OCI-M1 (cell line): ENCODE data around the gene DRICH1.
A peak's percentile ranks its signal among the peaks of the same experiment; 100 is the strongest.
"Not testable (repeated sequence)": the region's sequence is repeated elsewhere in the genome, so short reads cannot be mapped to it uniquely, and the experiment has no call there.

Experiments
- DNase-seq: peaks from one replicate; lab custom pipeline; 2025; lab: John Stamatoyannopoulos, UW

Gene DRICH1

DNA sequence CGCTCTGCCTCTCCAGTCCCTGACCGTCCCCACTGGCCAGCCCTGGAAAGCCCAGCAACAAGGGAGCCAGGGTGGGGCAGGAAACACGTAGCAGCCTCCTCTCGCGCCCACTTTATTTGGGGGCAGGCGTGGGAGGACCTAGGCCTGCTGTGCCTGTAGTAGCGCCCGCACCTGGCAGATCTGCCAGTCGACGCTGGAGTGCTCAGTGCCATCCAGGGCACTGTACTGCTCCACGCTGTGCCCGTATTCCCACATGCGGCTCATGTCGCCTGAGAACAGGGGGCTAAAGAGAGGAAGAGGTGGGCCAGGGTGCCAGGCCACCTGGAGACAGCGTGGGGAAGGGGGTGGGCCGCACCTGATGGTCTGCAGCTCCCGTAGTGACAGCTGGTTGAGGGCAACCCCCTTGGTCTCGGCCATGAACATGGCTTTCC, 17.0 kb upstream of the DRICH1 start:
- DNase-seq = no peak

DNA sequence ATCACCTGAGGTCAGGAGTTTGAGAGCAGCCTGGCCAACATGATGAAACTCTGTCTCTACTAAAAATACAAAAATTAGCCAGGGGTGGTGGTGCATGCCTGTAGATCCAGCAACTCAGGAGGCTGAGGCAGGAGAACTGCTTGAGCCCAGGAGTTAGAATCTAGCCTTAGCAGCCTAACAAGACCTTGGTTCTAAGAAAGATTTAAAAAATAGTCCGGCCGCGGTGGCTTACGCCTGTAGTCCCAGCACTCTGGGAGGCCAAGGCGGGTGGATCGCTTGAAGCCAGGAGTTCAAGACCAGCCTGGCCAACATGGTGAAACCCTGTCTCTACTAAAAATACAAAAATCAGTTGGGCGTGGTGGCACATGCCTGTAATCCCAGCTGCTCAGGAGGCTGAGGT, 14.4 kb upstream of the DRICH1 start:
- not testable (repeated sequence) for DNase-seq

DNA sequence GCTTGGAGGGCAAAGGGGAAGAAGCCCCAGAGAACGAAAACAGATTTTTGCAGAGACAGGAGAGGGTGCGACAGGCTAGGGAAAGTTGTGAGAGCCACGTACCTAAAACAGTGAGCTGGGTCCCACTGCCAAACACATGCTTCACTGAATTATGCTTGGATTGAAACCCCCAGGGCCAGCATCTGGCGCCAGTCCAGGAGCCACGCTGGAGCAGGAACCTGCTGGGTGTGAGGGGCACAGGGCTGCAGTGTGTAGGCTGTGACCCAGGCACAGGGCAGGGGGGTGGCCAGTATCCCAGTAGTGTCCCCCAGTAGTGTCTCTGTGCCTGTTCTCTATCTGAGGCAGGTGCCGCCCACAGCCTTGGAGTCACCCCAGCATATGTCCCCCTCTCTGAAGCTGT, 8.1 kb upstream of the DRICH1 start:
- not testable (repeated sequence) for DNase-seq

DNA sequence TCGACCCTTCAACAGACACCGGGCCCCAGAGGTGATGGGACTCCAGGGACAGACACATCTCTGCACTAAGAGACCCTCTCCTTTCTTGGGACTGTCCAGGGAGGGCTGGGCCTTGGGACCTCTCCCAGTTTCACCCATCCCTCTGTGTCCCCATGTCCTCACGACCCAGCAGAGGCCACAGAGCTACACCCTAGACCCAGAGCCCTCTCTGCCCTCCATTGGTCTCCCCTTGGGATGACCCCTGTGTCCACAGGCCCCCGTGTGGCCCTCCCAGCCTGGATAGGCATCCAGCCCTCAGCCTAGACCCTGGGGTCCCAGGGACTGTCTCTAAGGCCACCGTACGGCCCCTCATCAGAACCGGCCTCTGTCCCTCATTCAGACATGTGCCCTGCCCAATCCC, 7.5 kb upstream of the DRICH1 start:
- no peak for DNase-seq

DNA sequence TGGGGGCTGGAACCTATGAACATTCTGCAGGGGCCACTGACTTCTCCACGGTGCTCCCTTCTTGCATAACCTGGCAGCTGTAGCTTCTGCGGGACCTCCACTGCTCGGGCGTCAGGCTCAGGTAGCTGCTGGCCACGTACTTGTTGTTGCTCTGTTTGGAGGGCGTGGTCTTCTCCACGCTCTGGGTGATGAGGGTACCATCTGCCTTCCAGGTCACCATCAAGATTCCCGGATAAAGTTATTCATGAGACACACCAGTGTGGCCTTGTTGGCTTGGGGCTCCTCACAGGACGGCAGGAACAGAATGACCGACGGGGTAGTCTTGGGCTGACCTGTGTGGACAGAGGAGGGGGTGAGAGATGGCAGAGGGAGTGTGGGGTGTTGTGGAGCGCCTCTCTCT, 6.5 kb upstream of the DRICH1 start:
- no peak for DNase-seq

DNA sequence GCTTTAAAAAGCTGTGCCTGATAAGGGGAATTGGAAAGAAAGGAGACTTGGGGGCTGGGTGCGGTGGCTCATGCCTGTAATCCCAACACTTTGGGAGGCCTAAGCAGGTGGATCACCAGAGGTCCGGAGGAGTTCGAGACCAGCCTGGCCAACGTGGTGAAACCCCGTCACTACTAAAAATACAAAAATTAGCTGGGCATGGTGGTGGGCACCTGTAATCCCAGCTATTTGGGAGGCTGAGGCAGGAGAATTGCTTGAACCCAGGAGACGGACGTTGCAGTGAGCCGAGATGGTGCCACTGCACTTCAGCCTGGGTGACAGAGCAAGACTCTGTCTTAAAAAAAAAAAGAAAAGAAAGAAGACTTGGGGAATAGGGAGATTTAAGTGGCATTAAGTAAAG, 3.2 kb upstream of the DRICH1 start:
- not testable (repeated sequence) for DNase-seq

DNA sequence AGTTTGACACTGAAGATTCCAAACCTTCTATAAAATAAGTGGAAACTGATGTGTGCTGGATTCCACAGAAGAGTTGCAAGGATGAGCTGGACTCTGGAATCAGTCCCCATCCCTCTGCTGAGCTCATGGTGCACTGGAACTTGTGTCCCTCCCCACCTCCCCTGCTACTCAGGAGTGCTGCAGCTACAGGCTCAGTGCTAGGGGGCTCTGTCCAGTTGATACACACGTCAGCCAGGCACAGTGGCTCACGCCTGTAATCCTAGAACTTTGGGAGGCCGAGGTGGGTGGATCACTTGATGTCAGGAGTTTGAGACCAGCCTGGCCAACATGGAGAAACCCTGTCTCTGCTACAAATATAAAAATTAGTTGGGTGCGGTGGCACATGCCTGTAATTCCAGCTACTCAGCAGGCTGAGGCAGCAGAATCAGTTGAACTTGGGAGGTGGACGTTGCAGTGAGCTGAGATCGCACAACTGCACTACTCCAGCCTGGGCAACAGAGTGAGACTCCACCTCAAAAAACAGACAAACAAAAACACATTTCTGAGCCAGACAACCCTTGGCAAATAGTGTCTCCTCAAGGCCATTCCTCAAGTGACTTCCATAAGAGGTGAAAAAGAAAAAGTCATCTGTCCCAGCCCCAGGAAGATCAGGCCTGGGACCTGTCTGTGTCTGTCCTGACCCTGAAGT, 3.9 kb downstream of the DRICH1 start:
- not testable (repeated sequence) for DNase-seq

DNA sequence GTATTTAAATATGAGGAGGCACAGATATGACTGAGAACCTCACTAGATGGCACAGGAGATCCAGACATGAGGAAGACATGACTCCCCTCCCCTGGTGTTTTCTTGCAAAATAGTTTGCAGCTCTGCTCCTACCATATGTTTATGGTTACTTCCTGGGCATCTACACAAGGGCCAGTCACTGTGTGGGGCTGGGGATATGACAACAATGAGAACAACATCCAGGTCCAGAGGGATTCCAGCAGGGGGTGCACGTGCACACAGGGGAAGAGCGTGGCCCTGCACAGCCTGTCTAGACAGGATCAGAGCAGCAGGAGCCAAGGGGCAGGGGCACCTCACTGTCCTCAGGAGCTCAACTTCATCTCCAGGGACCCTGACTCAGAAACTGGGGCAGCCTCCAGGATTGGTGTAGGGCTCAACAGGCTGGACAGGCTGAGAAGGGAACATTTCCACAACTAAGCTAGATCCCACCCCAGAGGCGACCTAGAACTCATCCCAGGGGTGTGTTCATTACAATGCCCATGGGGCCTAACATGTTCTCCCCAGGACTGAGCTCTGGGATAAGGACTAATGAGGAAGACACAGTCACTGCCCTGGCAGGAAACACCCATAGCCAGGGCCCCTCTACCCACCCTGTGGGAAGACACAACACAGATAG, 4.6 kb downstream of the DRICH1 start:
- DNase-seq = peak; percentile 70

DNA sequence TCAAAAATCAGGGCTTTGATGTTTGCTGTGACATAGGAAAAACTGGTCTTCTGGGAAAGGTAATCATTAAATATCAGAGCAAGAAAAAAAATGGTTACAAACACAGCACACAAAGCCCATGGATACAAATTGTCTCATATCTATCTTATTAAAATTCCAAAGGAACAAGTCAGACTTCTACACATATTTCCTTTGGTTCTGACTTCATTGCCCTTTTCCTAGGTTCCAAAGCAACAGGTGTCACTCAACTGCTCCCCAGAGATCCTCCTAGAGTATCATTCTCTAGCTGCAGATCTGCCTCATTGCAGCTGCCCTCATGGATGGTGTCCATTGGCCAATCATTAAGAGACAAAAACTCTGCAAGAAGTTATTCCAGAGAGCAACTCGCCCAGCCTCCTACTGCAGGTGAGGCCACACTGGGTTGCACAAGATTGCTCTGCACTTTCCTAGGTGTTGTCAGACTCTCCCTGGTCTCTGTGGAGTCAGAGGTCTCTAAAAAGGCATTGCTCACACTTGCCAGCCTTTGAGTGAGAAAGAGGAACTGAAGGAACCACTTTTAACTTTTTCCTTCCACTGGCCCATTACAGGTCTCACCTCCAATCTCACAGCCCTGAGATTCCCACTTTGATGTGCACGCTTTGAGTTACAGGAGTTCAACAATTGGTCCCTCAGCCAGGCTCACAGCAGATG, 5.7 kb downstream of the DRICH1 start:
- DNase-seq = no peak

DNA sequence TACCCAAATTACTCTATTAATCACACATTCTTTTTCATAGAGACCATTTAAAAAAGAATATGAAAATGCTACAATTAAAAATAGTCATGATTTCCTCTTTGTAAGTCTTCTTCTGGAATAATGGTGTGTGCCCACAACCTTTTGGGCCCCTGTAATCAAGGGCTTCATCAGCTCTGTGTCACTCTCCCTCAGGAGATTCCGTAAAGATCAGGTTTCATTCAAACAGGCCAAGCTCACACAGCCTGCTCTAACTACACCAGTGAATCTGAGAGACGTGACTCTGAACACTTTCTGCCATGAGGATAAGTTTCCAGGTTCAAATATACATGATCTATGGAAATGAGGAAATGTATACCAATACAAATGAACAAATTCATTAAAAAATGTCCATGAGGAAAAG, 9.5 kb downstream of the DRICH1 start:
- DNase-seq = no peak

DNA sequence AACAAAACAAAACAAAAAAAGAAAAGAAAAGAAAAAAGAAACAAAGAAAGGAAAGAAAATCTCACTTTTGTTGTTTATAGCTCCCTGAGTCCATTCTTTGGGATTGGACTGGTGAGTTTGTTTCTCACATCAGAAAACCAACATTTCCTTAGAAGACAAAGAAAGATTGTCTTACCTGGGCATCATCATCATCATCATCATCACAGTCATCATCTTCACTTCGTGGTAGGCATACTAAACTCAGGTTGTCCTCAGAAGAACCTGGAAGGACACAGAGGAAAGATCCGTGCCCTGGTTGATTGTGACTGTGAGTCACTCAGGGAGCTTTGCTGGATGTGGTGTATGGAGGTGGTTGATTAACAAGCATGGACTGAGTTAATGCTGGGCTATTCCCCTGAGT, 10.2 kb downstream of the DRICH1 start:
- DNase-seq = not testable (repeated sequence)

DNA sequence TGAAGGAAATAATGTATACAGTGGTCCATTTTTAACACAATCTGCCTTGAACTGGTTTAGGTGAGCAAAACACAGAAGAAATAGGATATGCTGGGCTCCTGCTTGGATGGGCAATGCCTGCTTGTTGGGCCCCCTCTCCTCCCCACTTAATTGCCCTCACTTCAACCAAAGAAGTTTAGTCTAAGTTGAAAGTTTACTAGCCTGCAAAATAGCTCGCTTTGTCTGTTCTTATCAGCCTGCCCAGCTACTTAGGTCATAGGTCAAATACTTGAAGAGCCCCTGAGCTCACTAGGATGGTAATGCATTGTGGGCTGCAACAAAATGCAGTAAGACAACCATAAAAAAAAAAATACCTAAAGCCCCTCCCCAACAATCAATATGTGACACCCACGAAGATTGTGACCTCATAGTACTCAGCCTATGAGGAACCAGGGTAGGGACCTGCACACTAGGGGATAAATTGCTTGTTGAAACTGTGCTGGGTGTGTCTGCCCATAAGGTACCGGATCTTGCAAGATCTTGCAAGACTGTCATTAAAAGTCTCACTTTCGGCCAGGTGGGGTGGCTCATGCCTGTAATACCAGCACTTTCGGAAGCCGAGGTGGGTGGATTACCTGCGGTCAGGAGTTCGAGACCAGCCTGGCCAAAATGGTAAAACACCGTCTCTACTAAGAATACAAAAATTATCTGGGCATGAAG, 10.9 kb downstream of the DRICH1 start:
- no peak for DNase-seq

DNA sequence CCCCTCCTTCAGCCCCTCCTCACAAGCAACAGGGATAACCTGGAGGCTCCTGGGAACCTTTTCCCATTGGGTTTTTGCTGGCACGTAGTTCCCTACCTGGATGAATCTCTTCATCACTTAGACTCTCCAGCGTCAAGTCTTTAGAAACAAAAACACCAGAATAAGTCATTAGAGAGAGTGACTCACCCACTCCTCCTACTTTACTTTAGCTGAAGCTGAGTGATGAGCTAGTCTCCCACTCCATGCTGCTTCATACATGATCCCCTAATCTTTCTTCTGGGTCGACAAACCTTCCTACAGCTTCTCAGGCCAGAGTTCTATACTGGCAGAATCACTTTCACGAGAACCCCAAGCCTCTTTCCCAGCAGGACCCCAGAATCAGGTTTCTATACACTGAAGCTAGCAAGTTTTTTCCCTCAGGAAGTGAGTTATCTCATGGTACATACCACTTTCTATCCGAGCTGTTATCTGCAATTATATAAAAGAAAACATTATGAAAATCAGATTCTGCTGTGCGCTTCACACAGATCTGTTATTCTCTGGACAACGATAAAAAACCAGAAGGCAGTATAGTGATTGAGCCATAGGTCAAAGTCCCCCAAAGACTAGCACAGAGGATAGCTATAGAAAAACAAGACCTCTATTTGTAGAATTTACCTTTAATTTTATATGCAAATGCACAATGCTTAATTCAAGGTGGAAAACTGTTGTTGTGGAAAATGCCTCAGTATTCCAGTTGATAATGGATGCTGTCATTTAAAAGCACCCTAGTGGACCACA, 18.7 kb downstream of the DRICH1 start:
- DNase-seq = no peak

DNA sequence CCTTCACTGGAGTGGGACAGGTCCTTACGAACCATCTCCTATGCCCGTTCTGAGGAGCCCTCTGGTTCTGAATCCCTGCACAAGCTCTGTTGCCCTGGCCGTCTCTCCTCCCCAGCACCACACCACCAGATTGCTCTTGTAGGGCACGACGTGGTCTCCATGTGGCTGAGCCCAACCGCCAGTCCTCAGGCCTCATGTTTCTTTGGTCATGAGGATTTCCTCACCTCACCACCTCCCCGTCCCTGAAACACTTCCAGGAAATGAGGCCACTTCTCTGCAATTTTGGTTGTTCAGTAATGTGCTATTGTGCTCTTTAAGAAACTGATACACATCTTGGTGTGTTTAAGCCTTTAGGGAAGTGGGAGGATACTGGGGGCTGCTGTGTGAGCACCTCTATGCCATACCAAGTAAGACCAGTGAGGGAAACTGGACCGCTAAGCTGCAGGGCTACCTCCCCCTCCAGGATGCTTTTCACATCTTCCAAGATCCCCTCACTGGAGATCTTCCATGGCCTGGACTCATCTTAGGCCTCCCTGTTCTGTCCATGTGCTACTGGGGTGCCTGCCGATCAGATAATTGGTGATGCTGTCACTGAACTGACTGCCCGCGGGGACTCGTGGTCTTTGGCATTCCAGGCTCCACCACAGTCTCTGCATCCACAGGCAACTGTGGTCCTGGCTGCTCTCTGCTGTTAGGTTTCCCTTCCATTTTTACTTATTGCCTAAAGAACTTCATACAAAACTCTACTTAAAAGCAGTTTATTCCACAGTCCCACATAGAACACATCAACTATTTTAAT, 21.9 kb downstream of the DRICH1 start:
- DNase-seq = peak; percentile 39

DNA sequence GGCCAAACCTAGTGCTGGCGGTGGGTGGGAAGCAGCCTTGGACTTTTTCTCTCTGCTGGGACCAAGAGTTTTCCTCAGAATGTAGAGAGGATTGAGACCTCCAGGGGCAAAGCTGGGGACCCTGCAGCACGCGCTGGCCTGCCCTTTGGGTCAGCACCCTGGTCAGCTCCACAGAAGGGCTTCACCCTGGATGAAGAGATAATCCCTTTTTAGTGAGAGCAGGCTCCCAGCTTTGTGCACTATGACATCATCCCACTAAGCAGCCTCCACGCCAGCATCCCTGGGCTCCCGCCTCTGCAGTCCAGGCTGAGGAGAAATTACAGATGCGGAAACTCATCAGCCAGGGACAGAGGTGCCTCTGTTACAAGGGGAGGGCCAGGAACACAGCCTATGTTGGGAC, 23.5 kb downstream of the DRICH1 start:
- DNase-seq = peak; percentile 48

DNA sequence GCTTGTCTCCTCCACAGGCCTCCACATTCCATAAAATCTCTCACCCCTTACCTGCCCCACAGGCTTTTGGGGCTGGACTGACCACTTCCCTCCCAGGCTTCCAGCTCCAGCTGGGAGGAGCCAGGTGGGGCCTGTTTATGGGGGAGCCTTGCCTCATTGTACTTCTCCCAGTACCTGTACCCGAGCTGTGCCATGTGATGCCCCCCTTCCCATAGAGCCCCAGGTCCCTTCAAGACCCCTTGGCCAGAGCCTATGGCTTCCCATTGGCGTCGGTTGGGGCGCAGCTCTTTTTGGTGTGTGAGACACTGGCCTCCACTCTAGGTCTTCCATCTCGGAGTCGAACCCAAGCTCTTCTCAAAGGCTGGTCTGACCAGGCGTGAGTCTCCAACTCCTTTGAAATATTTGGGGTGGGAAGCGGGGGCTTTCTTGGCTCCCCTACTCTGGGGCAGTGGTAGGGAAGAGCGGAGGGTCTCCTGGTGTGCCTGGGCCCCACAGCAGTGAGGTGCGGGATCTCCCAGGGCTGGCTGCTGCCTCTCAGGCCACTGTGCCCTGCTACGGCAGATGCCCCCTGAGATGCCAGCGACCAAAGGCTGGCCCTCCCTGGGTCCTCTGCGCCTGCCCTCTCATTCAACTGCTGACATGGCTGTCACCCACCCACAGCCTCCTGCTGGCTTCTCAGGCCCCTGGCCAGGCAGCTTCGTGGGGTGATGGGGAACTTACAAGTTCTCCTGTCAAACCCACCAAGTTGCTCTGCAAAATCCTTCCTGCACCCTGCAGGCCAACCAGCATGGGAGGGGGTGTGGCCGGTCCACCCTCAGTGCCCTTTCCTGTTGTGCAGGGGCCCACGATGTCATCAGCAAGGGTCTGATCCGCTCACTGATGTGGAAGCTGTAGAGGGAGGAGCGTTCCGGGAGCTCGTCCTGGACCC, 25.7 kb downstream of the DRICH1 start:
- DNase-seq = no peak

DNA sequence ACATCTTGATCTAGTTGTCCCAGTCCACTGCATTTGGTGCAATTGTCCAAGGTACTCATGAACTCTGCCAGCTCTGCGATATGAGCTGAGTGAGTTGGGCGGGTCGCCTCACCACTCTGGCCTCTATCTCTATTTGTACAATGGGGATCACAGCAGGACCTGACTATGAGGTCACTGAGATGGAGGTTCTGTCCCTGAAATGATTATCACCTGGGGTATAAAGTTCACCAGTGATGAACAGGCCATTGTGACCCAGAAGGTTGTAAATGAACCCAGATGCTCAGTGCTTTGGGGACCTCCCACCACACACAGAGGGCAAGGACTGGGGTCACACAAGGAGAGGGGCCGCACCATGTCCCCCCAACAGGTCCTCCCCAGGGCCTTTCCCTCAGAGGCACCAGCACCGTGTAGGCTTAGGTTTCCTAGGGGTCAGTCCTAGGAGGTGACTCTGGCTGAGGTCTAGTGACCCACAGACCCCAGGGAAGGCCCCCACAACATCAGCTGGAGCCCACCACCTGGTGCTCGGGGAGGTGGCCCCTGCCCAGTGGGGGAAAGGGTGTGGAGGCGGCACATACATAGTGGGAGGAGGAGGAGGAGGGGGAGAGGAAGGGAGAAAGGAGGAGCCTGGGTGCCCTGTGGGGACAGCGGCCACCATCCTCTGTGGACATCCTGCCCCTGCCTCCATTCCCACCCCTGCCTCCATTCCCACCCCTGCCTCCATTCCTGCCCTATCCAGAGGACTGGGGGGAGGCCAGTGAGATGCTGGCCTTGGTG, 27.0 kb downstream of the DRICH1 start:
- no peak for DNase-seq

DNA sequence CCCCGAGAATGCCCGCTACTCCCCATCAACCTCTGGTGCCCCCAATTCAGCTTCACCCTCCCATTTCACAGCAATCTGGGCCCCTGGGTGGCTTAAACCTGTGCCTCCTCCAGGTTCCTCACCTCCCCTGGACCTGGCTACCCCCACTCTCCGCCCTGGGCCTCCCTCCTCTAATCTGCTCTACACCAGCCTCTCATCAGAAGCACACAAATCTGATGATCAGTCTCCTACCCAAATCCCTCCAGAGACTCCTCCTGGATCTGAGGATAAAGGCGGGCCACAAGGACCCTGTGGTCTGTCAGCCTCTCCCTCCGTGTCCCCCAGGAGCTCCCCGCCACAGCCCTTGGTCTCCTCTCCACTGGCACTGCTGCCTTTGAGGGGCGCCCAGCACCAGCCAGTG, 28.9 kb downstream of the DRICH1 start:
- DNase-seq = no peak
